Hepatic stellate cell (primary cell): ENCODE measurements around the gene MAGEA11.
"Not testable (repeated sequence)": the region's sequence is repeated elsewhere in the genome, so short reads cannot be mapped to it uniquely, and the experiment has no call there.

Experiments used
- DNase-seq: peaks from one replicate; pipeline ENCODE4 v3.0.0; 2011; ENCODE audit warnings: low spot score

The MAGEA11 gene

DNA sequence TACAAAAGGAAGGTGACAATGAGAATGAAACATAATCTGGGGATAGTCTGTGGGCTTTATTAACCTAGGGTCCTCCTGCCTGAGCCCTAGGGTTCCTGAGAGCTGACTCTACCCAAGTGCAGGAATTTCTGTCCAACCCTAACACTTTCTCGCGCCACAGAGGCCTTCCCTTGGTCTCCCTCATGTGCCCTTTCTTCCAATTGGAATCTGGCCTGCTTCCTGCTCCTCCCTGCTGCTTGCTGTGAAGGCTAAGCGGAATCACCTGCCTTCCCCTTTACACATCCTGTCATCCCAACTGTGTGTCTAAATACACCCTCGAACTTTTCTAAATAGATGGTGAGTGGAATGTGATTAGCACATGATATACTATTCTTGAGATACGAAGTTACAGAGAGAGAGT, 5.9 kb downstream of the MAGEA11 start:
- no peak for DNase-seq

DNA sequence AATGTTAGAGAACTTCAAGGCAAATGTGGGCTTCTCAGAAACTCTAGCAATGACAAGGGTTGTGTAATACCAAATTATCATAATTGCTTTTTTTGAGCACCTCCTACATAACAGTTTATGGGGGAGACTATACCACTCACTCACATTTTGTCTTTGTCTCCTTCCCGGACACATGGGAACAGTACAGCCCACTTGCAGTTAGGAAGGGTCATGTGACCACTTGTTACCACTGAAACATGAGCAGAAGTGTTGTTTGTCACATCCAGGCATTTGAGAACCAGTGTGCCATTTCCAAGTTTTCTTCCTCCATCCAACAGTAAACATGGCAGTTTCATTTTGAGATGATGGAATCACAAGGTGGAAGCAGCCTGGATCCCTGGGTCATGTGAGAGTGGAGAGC, 6.9 kb downstream of the MAGEA11 start:
- no peak for DNase-seq

DNA sequence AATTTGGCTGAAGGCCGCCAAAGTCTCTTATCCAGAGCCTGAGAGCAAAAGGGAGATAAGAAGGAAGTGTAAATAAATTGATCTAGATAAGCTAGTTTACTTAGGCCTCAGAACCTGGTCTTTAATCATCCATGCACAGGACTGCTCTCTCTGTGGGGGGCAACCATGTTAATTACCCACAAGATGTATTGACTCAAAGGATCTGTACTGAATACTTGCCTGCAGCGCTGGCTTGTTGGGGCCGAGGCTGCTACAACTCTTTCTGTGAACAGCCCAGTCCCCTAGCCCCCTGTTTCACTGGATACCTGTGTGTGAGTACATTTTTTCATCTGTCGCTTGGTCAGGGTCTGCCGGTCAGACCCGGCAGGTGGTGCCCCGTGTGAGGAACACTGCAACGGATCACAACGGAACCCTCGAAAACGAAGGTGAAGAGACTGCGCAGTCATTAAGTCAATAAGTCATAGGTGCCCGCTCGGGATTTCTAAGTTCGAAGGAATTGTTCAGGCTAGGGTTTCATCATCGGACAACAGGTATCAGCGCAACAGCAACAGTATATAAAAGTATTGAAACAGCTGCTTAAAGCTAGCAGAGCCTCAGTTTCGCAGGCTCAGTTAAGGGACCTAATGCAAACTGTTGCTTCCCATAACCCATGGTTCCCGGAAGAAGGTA, 8.3 kb downstream of the MAGEA11 start:
- DNase-seq: no peak

DNA sequence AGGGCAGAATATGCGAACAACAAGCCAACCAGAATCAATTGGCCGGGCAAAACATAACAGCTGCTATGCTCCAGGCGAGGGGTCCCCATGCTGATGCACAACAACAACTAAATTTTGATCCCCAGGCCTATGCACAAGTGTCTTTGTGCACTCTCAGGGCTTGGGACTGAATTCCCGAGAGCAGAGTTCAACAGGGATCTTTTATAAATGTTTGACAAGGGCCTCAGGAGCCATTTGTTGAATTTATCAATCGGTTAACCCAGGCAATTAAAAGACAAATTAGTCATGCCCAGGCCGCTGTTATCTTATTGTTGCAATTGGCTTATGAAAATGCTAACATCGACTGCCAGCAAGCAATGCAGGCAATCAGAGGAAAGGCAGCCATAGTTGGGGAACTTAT, 9.4 kb downstream of the MAGEA11 start:
- DNase-seq: not testable (repeated sequence)

DNA sequence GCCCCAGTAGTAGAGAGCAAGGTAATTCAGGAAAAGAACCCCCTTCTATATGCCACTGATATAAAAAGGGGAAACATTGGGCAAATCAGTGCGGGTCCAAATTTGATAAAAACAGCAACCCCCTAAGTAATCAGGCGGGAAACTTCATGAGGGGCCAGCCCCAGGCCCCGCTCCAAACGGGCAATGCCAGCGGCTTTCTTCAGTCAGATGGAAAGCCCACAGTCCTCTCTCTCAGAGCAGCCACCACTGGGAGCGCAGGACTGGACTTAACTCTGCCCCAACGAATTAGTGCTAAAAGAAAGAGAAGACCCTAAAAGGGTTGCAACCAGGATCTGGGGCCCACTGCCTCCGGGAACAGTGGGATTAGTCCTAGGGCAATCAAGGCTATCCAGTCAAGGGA, 9.9 kb downstream of the MAGEA11 start:
- DNase-seq: no peak

DNA sequence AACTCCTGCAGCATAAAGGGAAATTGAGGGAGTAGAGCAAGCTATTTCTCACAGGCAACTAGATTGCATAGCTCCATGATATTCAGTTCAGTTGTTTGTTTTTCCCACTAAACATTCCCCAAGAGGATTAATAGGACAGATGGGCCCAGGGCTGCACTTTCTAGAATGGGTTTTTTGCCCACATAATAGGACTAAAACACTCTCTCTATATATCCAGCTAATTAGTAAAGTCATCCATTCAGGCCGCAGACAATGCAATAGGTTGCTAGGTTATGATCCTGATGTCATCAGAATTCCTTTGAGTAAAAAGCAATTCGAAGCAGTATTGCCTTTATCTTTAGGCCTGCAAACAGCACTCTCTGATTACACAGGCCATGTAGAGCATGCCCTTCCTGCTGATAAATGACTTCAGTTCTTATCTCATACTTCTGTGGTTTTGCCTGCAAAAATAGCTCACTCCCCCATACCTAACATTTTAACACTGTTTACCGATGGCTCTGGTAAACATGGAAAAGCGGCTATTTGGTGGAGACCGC, 11.8 kb downstream of the MAGEA11 start:
- DNase-seq: not testable (repeated sequence)

DNA sequence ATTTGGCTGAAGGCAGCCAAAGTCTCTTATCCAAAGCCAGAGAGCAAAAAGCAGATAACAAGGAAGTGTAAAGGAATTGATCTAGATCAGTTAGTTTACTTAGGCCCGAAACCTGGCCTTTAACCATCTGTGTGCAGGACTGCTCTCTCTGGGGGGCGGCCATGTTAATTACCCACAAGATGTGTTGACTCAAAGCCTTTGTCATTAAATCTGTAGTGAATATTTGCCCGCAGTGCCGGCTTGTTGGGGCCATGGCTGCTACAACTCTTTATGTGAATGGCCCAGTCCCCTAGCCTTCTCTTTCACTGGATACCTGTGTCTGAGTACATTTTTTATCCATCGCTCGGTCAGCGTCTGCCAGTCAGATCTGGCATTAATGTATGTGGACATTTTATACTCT, 15.4 kb downstream of the MAGEA11 start:
- not testable (repeated sequence) for DNase-seq

DNA sequence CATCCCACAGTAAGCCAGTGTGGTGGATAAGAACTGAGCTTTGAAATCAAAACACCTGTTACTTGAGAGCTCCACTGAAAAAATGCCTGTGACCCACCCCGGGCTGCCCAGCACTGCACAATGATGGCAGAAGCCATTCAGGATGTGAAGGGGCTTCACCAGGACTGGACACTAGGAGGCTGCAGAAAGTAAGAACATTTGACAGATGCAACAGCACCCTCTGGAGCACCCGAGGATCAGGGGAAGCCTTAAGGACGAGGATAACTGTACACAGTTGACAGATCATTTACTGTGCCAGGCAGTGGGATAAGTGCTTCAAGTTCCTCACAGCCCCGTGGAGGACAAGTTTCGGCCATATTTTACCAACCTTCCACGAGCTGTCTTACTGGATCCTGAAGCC, 30.4 kb downstream of the MAGEA11 start:
- not testable (repeated sequence) for DNase-seq

DNA sequence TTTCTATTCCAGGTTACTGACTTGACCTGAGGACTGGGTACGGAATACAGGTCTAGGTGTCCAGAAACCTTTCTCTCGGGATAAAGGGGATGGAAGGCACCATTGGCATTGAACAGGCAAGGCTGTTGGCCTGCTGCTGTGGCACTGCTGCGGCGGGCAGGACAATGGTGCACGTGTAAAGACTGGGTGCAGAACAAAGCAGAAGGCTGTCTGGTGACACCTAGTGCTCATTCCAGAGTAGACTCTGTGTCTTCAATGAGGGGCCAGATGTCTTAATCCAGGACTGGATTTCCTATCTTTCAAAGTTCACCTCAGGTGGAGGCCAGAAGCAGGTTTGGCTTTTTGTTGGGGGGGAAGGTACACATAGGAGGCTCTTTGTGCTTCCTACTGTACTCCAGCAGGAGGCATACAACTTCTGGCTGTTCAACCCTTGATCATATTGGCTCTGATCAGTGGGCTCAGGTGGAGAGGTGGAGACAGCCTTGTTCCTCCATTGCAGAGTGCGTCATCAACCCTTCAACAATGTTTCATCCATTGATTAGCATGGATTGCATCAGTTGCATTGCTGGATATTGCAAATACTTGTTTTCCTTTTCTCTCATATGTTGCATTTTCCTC, 34.6 kb downstream of the MAGEA11 start:
- not testable (repeated sequence) for DNase-seq

DNA sequence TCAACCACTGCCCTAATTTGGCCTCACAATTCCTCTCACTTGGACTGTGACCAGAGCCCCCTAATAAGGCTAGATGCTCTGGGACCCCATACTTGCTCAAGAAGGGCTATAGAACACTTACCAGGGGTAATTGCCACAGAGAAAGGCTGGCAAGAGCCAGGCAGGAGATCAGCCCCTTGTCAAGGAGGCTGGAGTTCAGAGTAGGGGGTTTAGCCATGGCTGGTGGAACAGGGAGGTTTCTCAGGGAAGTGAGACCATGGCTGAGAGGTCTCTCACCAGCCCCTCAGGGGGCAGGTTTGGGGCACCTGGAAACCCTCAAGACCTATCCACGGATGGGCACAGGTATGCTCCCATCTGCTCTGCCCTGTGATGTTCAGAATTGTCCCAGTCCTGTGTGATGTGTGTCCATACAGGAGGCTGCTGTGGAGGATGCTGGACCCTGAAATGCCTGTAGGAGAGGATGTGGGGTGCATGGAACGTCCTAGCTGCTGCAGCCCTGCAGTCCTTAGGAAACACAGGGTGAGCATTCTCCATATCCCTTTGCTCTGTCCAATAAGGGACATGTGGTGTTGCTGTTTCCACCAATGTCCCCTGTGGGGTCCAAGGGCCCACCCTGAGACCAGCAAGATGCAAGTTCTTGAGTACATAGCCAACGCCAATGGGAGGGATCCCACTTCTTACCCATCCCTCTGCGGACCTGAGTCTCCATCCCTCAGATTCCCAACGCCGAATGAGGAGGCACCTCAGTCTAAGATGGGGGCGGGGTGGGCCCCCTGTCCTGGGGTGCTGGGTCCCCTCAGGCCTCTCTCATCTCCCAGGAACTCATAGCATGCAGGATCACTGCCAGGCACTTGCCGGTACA, 45.6 kb downstream of the MAGEA11 start:
- DNase-seq: no peak

DNA sequence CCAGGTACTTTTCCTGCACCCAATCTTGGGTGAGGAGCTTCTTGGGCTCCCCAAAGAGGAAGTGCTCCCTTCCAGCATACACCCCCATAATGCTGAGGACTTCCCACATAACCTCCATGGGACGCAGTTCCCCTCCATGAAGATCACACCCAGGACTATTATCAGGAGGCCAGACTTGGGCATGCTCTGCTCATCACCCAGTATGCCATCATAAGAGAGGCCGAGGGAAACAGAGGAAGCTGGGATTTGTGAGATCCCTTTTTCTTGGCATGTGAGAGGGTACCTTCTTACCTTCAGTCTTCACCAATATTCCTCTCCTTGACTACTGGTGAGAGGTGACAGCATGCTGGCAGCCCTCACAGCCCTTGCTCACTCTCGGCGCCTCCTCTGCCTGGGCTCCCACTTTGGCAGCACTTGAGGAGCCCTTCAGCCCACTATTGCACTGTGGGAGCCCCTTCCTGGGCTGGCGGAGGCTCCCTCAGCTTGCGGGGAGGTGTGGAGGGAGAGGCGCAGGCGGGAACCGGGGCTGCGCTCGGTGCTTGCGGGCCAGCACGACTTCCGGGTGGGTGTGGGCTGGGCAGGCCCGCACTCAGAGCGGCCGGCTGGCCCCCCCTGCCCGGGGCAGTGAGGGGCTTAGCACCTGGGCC, 46.3 kb downstream of the MAGEA11 start:
- no peak for DNase-seq

DNA sequence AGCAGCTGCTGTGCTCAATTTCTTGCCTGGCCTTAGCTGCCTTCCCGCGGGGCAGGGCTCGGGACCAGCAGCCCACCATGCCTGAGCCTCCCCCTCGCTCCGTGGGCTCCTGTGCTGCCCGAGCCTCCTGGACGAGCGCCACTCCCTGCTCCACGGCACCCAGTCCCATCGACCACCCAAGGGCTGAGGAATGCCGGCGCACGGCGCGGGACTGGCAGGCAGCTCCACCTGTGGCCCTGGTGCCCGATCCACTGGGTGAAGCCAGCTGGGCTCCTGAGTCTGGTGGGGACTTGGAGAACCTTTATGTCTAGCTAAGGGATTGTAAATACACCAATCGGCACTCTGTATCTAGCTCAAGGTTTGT, 46.8 kb downstream of the MAGEA11 start:
- DNase-seq: not testable (repeated sequence)

DNA sequence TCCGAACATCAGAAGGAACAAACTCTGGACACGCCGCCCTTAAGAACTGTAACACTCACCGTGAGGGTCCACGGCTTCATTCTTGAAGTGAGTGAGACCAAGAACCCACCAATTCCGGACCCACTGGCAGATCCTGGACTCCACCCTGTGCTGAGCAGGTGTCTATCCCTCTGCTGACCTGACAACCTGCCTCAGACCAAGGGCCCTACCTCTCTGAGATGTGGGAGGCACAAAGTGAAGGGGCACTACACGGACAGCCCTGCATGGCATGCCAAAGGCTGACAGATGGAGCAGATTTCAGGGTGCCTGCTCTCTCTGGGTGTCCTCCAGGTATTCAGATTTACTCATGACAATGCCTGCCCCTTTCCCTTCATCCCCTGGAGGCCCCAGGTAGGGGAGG, 48.0 kb downstream of the MAGEA11 start:
- no peak for DNase-seq

DNA sequence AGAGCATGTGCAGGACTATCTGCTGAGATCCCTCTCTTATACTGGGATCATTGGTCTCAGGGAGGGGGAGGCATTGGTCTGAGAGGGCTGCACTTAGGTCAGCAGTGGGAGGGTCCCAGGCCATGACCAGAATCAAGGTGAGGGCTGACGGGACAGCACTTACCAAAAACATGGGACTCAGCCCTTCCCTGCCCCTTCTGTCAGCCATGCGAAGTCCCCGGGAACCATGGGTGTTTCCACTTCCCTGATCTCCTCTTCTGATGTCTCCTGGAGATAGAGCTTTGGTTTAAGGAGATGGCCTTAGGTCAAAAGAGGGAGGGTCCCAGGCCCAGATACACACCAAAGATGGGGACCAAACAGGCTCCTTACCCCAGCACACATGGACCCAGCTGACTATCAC, 49.1 kb downstream of the MAGEA11 start:
- no peak for DNase-seq

DNA sequence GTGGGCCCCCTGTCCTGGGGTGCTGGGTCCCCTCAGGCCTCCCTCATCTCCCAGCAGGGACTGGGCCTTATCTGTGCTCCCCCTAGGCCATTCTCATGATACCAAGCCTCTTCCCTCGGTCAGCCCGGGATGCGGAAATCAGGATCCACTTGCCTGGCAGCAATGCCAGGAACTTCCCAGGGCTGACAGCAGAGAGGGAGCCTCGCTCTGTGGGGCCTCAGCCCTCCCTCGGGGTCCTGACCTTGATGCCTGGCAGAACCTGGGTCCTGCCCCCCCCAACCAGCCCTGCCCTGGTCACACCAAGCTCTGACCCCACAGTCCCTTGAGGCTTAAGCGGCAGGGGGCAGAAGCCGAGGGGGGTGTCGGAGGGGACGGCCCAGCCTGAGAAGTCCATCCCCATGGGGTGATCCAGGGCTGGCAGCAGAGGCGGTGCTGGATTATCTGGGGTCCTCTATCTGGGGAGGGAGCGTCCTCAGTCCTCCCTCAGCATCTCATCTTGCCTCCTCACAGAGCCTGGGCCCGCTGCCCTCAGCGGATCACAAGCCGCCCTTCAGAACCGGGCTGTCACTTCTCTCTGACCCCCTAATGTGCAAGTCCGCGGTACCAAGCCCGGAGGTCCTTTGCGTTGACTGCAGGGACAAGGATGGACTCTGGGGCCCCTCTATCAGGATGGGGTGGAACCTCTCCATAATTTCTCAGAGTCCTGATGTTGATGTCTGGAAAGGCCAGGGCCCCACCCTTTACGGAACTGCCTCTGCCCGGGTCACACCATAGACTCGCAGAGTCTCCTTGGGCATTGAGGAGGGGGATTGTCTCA, 50.2 kb downstream of the MAGEA11 start:
- not testable (repeated sequence) for DNase-seq

DNA sequence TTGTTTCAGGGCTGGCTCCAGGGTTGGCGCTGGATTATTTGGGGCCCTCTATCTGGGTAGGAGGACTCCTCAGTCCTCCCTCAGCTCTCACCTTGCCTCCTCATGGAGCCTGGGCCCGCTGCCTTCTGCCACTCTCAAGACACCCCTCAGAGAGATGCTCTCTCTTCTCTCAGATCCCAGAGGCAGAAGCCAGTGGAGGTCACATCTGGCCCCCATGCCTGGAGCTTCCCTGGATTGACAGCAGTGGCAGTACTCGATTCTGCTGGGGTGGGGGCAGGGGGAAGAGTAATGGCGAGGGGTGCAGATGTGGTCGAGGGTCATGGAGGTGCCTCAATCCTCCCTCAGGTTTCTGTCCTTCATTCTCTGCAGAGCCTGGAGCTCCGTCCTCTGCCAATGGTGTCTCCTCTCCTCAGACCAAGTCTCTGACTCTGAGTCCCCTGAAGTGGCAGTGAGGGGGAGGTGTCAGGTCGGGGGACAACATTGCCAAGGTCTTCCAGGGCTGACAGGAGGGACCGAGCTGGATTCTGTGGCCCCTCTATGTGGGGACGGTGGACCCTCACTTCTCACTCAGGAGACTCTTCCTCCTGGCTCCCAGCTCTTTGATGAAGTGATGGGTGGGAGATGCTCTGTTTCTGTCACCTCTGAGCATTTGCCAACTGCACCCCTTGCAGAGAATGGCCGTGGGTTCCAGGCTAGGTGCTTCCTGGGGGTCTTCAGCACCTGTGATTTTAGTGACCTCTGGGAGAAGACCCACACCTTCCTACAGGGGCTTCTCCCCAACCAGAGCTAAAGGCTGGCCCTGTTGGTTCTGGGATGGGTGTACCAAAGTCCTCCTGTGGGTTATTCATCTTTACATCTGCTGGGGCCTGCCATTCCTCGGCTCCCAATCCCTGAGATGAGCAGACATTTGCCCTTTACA, 51.1 kb downstream of the MAGEA11 start:
- DNase-seq: no peak
